Neural cell (in vitro differentiated cells): ENCODE results near the gene RFX3.

Source experiments
- CTCF ChIP-seq: fragments of 450-650 bp; IDR thresholded peaks from 2 replicates; pipeline ENCODE4 v1.5.1; 2014; ENCODE audit warnings: antibody characterized with exemption, mild to moderate bottlenecking, moderate library complexity; ENCODE audit not compliant: poor library complexity, severe bottlenecking
- EP300 ChIP-seq: fragments of 450-650 bp; conservative IDR thresholded peaks from 2 replicates; pipeline ENCODE4 v1.6.1; 2014; ENCODE audit warnings: antibody characterized with exemption, mild to moderate bottlenecking, moderate library complexity; ENCODE audit not compliant: poor library complexity, severe bottlenecking
- EZH2 ChIP-seq: fragments of 200-600, 300-800 bp; shearing (Covaris generic), sonication (generic); IDR thresholded peaks from 2 replicates; pipeline ENCODE4 v1.6.1; 2014; ENCODE audit warnings: antibody characterized with exemption, low read length, borderline replicate concordance, mild to moderate bottlenecking; ENCODE audit not compliant: insufficient read depth, poor library complexity, severe bottlenecking
- POLR2AphosphoS5 ChIP-seq: IDR thresholded peaks from 2 replicates; pipeline ENCODE4 v1.6.1; 2012
- RAD21 ChIP-seq: fragments of 450-650 bp; conservative IDR thresholded peaks from 2 replicates; pipeline ENCODE4 v1.6.1; 2014; ENCODE audit warnings: antibody characterized with exemption, mild to moderate bottlenecking, moderate library complexity
- TAF1 ChIP-seq: IDR thresholded peaks from 2 replicates; pipeline ENCODE4 v1.6.1; 2012; ENCODE audit warnings: low read depth

GRCh38 chr9:3246241-3246640, 279.6 kb downstream of the RFX3 start:
- TF ChIP-seq TAF1 (no peak), CTCF (no peak), RAD21 (no peak), EP300 (no peak), POLR2AphosphoS5 (no peak), EZH2 (no peak)
